Measurements from ENCODE around the gene SERPINA3.

Gene SERPINA3

DNA sequence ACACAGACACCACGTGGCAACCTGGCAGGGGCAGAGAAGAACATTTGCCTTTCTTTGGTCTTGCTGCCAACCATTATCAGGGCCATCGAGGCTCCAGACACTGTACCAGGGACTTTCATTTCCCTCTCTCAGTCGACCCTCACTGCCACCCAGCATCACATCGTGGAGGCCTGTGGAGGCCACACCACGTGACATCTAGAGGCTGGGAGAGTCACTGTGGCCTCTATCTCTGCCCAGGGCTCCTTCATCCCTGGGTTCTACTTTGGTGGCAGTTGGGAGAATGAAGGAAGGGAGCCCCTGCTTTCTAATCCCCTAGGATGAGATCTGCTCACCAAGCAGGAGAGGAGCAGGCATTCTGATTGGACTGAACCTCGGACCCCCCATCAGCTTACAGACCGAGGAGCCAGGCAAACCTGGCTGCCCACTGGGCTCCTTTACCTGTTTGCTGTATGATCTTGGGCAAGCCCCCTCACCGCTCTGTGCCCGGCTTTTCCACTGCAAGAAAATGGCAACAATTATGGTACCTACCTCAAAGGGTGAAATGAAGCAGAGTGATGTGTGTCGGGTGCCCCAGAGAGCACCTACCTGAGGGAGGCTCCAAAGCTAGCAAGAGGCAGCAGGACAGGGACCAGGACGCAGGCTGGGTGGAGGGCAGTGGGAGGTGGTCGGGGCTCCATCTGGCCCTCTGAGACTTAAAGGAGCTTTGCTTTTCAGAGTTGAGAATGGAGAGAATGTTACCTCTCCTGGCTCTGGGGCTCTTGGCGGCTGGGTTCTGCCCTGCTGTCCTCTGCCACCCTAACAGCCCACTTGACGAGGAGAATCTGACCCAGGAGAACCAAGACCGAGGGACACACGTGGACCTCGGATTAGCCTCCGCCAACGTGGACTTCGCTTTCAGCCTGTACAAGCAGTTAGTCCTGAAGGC, 1.8 kb downstream of the SERPINA3 start:
- Histone ChIP-seq H3K9me3 (ENCODE audit: control extremely low read depth in 1 of 5, control insufficient read depth in 4 of 5, insufficient read depth in 2 of 5, low read depth in 1 of 5, low read length in 4 of 5) (peaks cover 2 to 30% (median 17%) of the 10 kb centered on the region in 5 experiments), H3K4me1 (ENCODE audit: control extremely low read depth in 1 of 4, control insufficient read depth in 4 of 4, insufficient read depth in 4 of 4, low read length in 3 of 4) (no peaks in the 10 kb centered on the region), H3K27me3 (replicated peaks in 2 of 5; ENCODE audit: control insufficient read depth in 4 of 5, insufficient read depth in 5 of 5, low read length in 4 of 5) (peaks cover 0 to 6% (median 0%) of the 10 kb centered on the region in 5 experiments), H3K36me3 (ENCODE audit: control insufficient read depth in 4 of 4, insufficient read depth in 4 of 4, low read length in 3 of 4) (no peaks in the 10 kb centered on the region), H3K27ac (ENCODE audit: insufficient read depth in 1 of 2, low read depth in 1 of 2, low read length in 2 of 2, poor library complexity in 1 of 2, severe bottlenecking in 2 of 2) (no peak overlapping the region), H3K4me3 (ENCODE audit: control insufficient read depth in 1 of 7, extremely low read depth in 1 of 7, insufficient read depth in 4 of 7, low read depth in 2 of 7, low read length in 6 of 7) (no peak overlapping the region)
- ChIA-PET CTCF (interaction anchor here (0.6 kb wide), 1 partner anchor 79 kb away, joined by 3 read pairs; no protein-coding TSS in a partner anchor), POLR2A (no interaction called here)
- 94% methylated on average over 16 of the region's 20 CpGs for WGBS (ENCODE audit: insufficient coverage)
- no peak for DNase-seq

GRCh38 chr14:94614802-94615201, 2.6 kb downstream of the SERPINA3 start:
- POLR2A ChIA-PET: no interaction called here
- over 99% methylated on average over 6 of the region's 7 CpGs for WGBS (ENCODE audit: insufficient coverage)
- Histone ChIP-seq H3K36me3 (ENCODE audit: control insufficient read depth in 4 of 4, insufficient read depth in 4 of 4, low read length in 3 of 4) (no peaks in the 10 kb centered on the region), H3K9me3 (ENCODE audit: control extremely low read depth in 1 of 5, control insufficient read depth in 4 of 5, insufficient read depth in 2 of 5, low read depth in 1 of 5, low read length in 4 of 5) (peaks cover 2 to 36% (median 18%) of the 10 kb centered on the region in 5 experiments), H3K4me3 (ENCODE audit: control insufficient read depth in 1 of 7, extremely low read depth in 1 of 7, insufficient read depth in 4 of 7, low read depth in 2 of 7, low read length in 6 of 7) (no peak overlapping the region), H3K27ac (ENCODE audit: insufficient read depth in 1 of 2, low read depth in 1 of 2, low read length in 2 of 2, poor library complexity in 1 of 2, severe bottlenecking in 2 of 2) (no peak overlapping the region), H3K27me3 (replicated peaks in 2 of 5; ENCODE audit: control insufficient read depth in 4 of 5, insufficient read depth in 5 of 5, low read length in 4 of 5) (peaks cover 0 to 6% (median 0%) of the 10 kb centered on the region in 5 experiments), H3K4me1 (ENCODE audit: control extremely low read depth in 1 of 4, control insufficient read depth in 4 of 4, insufficient read depth in 4 of 4, low read length in 3 of 4) (no peaks in the 10 kb centered on the region)
- DNase-seq: no peak
- CTCF ChIA-PET: no interaction called here

GRCh38 chr14:94615254-94615653, 3.1 kb downstream of the SERPINA3 start:
- ChIA-PET CTCF (no interaction called here), POLR2A (no interaction called here)
- Histone ChIP-seq H3K4me3 (ENCODE audit: control insufficient read depth in 1 of 7, extremely low read depth in 1 of 7, insufficient read depth in 4 of 7, low read depth in 2 of 7, low read length in 6 of 7) (no peak overlapping the region), H3K36me3 (ENCODE audit: control insufficient read depth in 4 of 4, insufficient read depth in 4 of 4, low read length in 3 of 4) (no peaks in the 10 kb centered on the region), H3K27me3 (replicated peaks in 2 of 5; ENCODE audit: control insufficient read depth in 4 of 5, insufficient read depth in 5 of 5, low read length in 4 of 5) (peaks cover 0 to 6% (median 0%) of the 10 kb centered on the region in 5 experiments), H3K9me3 (ENCODE audit: control extremely low read depth in 1 of 5, control insufficient read depth in 4 of 5, insufficient read depth in 2 of 5, low read depth in 1 of 5, low read length in 4 of 5) (peaks cover 2 to 40% (median 18%) of the 10 kb centered on the region in 5 experiments), H3K4me1 (ENCODE audit: control extremely low read depth in 1 of 4, control insufficient read depth in 4 of 4, insufficient read depth in 4 of 4, low read length in 3 of 4) (no peaks in the 10 kb centered on the region), H3K27ac (ENCODE audit: insufficient read depth in 1 of 2, low read depth in 1 of 2, low read length in 2 of 2, poor library complexity in 1 of 2, severe bottlenecking in 2 of 2) (no peak overlapping the region)
- 61% methylated on average over 3 of the region's 3 CpGs for WGBS (ENCODE audit: insufficient coverage)
- DNase-seq: no peak

DNA sequence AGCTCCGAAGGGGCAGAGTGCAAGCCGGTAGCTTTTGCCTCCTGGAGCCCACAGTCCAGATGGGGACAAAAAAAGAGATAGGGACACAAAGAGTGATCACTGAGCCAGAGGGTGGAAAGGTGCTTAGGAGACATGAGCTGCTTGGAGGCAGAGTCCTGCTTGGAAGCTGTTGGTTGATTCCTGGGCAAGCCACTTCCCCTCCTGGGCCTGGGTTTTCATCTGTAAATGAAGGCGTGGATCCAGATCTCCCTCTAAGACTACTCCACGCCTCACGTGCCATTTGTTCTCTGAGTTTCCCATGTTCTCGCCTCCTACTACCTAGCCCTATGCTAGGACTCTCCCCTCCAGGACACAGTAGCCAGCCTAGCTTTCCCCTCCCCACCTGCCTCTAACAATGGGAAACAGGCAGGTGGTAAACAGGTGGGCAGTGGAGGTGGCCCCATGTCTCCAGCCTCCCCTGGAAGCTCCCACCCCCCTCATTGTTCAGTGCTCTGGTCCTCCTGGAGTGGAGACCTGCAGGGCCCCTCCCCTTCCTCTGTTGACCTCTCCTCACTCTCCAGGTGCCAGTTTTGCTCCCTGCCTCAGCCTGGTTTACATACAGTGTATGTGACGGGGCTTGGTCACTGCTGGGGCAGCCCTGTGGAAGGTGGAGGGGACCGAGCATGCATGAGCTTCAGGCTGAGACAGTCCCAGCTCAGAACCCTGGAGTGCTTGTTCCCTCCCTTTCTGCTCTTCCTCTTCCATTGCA, 3.8 kb downstream of the SERPINA3 start:
- Histone ChIP-seq H3K4me1 (ENCODE audit: control extremely low read depth in 1 of 4, control insufficient read depth in 4 of 4, insufficient read depth in 4 of 4, low read length in 3 of 4) (no peaks in the 10 kb centered on the region), H3K27me3 (replicated peaks in 2 of 5; ENCODE audit: control insufficient read depth in 4 of 5, insufficient read depth in 5 of 5, low read length in 4 of 5) (peaks cover 0 to 6% (median 0%) of the 10 kb centered on the region in 5 experiments), H3K4me3 (ENCODE audit: control insufficient read depth in 1 of 7, extremely low read depth in 1 of 7, insufficient read depth in 4 of 7, low read depth in 2 of 7, low read length in 6 of 7) (no peak overlapping the region), H3K9me3 (ENCODE audit: control extremely low read depth in 1 of 5, control insufficient read depth in 4 of 5, insufficient read depth in 2 of 5, low read depth in 1 of 5, low read length in 4 of 5) (peaks cover 2 to 43% (median 18%) of the 10 kb centered on the region in 5 experiments), H3K36me3 (ENCODE audit: control insufficient read depth in 4 of 4, insufficient read depth in 4 of 4, low read length in 3 of 4) (no peaks in the 10 kb centered on the region), H3K27ac (ENCODE audit: insufficient read depth in 1 of 2, low read depth in 1 of 2, low read length in 2 of 2, poor library complexity in 1 of 2, severe bottlenecking in 2 of 2) (no peak overlapping the region)
- CTCF ChIA-PET: no interaction called here
- POLR2A ChIA-PET: no interaction called here
- DNase-seq: no peak
- WGBS (ENCODE audit: insufficient coverage): 88% methylated on average over 6 of the region's 8 CpGs

DNA sequence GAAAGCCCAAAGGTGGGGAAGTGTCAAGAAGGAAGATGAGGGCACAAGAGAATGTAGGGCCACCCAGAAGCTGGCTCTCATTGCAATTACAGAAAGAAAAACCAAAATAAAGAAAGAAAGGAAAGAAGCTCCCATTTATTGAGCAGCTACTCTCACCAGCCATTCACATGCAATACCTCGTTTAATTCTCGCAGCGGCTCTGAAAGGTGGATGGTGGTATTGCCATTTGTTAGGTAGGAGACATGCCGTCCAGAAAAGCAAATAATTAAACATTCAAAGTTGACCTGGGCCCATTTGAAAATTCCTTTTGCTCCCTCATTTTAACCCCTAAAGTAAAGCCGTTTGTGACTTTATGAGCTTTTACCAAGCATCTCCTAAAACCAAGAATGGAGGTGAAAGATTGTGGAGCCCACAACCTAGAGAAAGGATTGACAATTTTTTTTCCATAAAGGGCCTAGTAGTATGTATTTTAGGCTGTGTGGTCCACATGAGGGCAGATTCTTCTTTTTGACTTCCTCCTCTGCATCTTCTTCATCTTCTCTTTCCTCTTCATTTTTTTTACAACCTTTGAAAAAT, 5.3 kb downstream of the SERPINA3 start:
- H3K4me3 ChIP-seq (ENCODE audit: control insufficient read depth in 1 of 7, extremely low read depth in 1 of 7, insufficient read depth in 4 of 7, low read depth in 2 of 7, low read length in 6 of 7): no peak overlapping the region
- DNase-seq: no peak
- H3K4me1 ChIP-seq (ENCODE audit: control extremely low read depth in 1 of 4, control insufficient read depth in 4 of 4, insufficient read depth in 4 of 4, low read length in 3 of 4): no peaks in the 10 kb centered on the region
- CTCF ChIA-PET: no interaction called here
- H3K9me3 ChIP-seq (ENCODE audit: control extremely low read depth in 1 of 5, control insufficient read depth in 4 of 5, insufficient read depth in 2 of 5, low read depth in 1 of 5, low read length in 4 of 5): peaks cover 2 to 43% (median 18%) of the 10 kb centered on the region in 5 experiments
- H3K36me3 ChIP-seq (ENCODE audit: control insufficient read depth in 4 of 4, insufficient read depth in 4 of 4, low read length in 3 of 4): no peaks in the 10 kb centered on the region
- peaks cover 0 to 6% (median 0%) of the 10 kb centered on the region in 5 experiments for H3K27me3 ChIP-seq (replicated peaks in 2 of 5; ENCODE audit: control insufficient read depth in 4 of 5, insufficient read depth in 5 of 5, low read length in 4 of 5)
- WGBS (ENCODE audit: insufficient coverage): 100% methylated on average over 1 of the region's 5 CpGs
- no peak overlapping the region for H3K27ac ChIP-seq (ENCODE audit: insufficient read depth in 1 of 2, low read depth in 1 of 2, low read length in 2 of 2, poor library complexity in 1 of 2, severe bottlenecking in 2 of 2)
- POLR2A ChIA-PET: no interaction called here

DNA sequence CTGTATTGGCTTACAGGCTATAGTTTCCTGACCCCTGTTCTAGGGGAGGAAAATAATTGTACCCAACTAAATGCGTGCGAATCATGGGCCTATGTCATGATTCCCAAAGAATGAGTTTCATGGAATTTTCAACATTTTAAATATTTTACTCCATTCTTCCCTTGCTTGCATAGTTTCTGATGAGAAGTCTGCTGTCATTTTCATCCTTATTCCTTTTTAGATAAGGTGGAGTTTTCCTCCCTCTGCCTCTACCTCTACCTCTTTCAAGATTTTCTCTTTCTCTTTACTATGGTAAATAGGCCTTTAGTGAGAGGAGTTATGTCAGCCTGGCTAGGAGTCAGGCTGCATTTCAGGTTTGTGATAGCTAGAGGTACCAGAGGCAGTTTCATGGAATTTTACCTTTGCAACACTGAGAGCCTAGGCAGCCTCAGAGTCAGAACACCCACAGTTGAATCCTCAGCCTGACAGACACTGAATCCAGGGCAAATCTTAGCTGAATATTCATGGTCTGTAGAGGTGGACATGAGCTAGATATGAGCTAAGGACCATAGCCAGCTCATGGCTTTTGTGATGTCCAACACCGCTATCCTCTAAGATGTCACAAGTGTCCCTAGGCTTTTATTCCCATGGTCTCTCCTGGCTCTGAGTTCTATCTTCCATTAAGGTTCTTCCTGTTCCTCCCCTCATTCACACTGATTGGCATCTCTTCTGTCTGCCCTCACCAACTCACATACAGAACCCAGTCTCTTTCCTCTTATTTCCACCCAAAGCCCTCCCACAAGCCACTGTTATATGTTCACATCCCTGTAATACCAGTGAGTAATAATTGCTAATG, 6.0 kb downstream of the SERPINA3 start:
- ChIA-PET CTCF (interaction anchor here (1.1 kb wide), 1 partner anchor 14 kb away, joined by 3 read pairs; no protein-coding TSS in a partner anchor), POLR2A (no interaction called here)
- no peak overlapping the region for H3K27ac ChIP-seq (ENCODE audit: insufficient read depth in 1 of 2, low read depth in 1 of 2, low read length in 2 of 2, poor library complexity in 1 of 2, severe bottlenecking in 2 of 2)
- peaks cover 2 to 43% (median 18%) of the 10 kb centered on the region in 5 experiments for H3K9me3 ChIP-seq (ENCODE audit: control extremely low read depth in 1 of 5, control insufficient read depth in 4 of 5, insufficient read depth in 2 of 5, low read depth in 1 of 5, low read length in 4 of 5)
- 100% methylated on average over 1 of the region's 3 CpGs for WGBS (ENCODE audit: insufficient coverage)
- H3K27me3 ChIP-seq (replicated peaks in 2 of 5; ENCODE audit: control insufficient read depth in 4 of 5, insufficient read depth in 5 of 5, low read length in 4 of 5): peaks cover 0 to 10% (median 0%) of the 10 kb centered on the region in 5 experiments
- no peak overlapping the region for H3K4me3 ChIP-seq (ENCODE audit: control insufficient read depth in 1 of 7, extremely low read depth in 1 of 7, insufficient read depth in 4 of 7, low read depth in 2 of 7, low read length in 6 of 7)
- H3K36me3 ChIP-seq (ENCODE audit: control insufficient read depth in 4 of 4, insufficient read depth in 4 of 4, low read length in 3 of 4): no peaks in the 10 kb centered on the region
- no peaks in the 10 kb centered on the region for H3K4me1 ChIP-seq (ENCODE audit: control extremely low read depth in 1 of 4, control insufficient read depth in 4 of 4, insufficient read depth in 4 of 4, low read length in 3 of 4)
- peak in 1 of 3 donors; percentile 1 for DNase-seq

Data from common myeloid progenitor, CD34-positive (primary cell).